Esophagus squamous epithelium (tissue), 4 donors: ENCODE data around the gene RGS2.

Source experiments
- POLR2A ChIP-seq, 4 donors: fragments of 450-650 bp; IDR thresholded peaks; one replicate each; pipeline ENCODE4 v1.6.1; 2017; ENCODE audit warnings: antibody characterized with exemption in 4 of 4, mild to moderate bottlenecking in 4 of 4, moderate library complexity in 3 of 4
- TF ChIP-seq, protein P1 (sequence below), 6 experiments: fragments of 450-650 bp in 4 of 6; fragments of 200-600 bp in 2 of 6; sonication (generic) in 2 of 6; IDR thresholded peaks; one replicate each; pipeline ENCODE4 v1.5.1; 2016 to 2019; ENCODE audit warnings: antibody characterized with exemption in 6 of 6, mild to moderate bottlenecking in 4 of 6, moderate library complexity in 4 of 6

DNA sequence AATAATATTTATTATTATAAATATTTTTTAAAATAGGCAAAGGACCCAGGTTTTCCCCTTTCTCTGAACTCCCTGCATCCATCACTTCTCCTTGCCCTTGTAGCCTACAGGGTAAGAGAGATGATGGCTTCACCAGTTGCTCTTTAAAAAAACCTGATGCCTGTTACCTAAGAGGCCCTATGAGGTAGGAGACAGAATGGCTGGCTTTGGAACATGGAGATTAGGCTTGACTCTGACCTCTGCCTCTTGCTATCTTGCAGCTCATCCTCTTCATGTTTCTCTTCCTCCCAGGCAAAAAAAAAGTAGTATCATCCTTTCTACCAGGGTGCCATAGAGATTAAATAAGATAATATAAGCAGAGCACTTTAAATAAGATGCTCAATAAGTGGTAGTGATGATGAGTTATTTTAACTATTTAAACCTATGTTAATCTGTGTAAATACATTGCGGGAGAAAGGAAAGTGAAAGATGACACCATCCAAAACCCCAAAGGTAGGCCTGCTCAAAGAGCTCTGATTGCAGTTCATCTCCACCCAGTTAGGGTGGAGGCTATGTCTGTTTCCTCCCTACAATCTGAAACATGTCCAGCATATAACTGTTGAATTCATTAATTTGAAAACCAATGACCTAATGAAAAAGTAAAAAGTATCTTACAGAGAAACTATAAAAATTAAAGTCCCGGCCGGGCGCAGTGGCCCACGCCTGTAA lies 51.8 kb downstream of the RGS2 start:
- no peak for TF ChIP-seq POLR2A (IDR thresholded peaks at IDR 0.05)
- TF ChIP-seq, protein P1, sequence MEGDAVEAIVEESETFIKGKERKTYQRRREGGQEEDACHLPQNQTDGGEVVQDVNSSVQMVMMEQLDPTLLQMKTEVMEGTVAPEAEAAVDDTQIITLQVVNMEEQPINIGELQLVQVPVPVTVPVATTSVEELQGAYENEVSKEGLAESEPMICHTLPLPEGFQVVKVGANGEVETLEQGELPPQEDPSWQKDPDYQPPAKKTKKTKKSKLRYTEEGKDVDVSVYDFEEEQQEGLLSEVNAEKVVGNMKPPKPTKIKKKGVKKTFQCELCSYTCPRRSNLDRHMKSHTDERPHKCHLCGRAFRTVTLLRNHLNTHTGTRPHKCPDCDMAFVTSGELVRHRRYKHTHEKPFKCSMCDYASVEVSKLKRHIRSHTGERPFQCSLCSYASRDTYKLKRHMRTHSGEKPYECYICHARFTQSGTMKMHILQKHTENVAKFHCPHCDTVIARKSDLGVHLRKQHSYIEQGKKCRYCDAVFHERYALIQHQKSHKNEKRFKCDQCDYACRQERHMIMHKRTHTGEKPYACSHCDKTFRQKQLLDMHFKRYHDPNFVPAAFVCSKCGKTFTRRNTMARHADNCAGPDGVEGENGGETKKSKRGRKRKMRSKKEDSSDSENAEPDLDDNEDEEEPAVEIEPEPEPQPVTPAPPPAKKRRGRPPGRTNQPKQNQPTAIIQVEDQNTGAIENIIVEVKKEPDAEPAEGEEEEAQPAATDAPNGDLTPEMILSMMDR (IDR thresholded peaks at IDR 0.05) = no peak
